G401.6 (cell line): ENCODE measurements around the gene SUDS3.
"Not testable (repeated sequence)": the region's sequence is repeated elsewhere in the genome, so short reads cannot be mapped to it uniquely, and the experiment has no call there.

Source experiments
- FAIRE-seq: peaks from 2 replicates; lab custom pipeline; 2012; peaks lifted over from hg19 to GRCh38; lab: Jason Lieb, UNC

Gene SUDS3

GRCh38 chr12:118398524-118398923 is 22.2 kb downstream of the SUDS3 start:
- FAIRE-seq = no peak

DNA sequence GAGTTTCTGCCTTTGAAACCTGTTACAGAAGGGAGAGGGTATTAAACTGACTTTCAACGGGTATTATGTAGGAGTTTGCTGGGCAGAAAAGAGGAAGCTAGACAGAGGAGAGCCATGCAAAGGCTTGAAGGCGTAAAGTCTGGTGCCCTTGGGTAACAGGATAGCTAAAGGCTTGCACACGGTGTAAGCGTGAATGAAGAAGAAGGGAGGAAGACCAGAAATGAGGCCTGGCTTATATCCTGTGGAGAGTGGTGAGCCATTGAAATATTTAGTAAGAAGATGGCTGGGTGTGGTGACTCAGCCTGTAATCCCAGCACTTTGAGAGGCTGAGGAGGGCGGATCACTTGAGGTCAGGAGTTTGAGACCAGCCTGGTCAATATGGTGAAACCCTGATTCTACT is 22.6 kb downstream of the SUDS3 start:
- FAIRE-seq = no peak

GRCh38 chr12:118402251-118402650 is 25.9 kb downstream of the SUDS3 start:
- no peak for FAIRE-seq

DNA sequence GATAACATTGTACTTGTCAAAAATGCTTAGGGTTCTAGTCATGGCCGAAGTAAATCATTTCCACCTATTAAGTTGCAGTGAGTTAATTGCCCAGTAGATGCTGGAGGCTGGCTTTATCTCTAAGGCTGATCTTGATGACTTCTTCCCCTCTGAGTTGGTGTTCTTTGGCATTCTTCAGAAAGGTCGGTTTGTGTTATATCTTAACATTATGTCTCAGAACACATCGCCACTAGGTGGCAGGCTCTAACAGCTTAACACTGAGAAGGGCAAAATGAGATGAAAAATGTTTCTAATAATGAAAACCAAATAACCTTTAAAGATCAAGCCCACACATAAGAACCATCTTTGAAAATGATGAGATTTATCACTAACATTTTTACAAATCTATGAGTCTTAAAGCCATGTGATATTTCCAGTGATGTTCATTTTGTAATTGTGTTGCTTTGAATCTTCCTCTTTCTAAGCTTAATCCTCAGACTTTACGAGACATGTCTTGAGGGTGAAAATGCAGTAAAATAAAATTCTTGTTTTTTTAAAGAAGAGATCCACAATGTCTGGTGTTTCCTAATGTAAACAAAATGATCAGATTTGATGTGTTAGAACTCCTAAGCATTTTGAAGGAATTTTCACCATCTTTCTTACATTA is 28.6 kb downstream of the SUDS3 start:
- peak; percentile 93 for FAIRE-seq

DNA sequence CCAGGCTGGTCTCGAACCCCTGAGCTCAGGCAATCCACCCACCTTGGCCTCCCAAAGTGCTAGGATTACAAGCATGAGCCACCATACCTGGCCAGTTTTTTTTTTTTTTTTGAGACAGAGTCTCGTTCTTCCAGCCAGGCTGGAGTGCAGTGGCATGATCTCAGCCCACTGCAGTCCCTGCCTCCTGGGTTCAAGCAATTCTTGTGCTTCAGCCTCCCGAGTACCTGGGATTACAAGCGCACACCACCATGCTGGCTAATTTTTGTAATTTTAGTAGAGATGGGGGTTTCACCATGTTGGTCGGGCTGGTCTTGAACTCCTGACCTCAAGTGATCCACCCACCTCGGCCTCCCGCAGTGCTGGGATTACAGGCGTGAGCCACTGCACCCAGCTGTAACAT is 31.9 kb downstream of the SUDS3 start:
- FAIRE-seq = not testable (repeated sequence)

DNA sequence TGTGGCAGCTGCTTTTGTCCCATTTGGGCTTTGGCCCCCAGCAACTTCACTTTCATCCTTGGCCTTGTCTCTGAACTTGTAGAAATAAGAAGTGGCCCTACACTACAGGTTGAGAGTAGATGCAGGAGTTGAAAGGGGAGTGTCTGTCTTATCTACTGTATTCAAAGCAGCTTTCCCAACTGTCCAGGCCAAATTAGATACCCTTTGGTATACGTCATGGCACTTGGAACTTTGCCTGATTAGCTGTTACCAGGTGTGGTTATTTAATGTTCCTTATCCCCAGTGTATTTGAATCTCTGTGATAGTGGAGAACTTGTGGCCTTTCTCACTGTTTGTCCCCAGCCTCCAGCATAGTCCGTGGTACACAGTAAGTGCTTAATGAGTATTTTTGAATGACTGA is 33.5 kb downstream of the SUDS3 start:
- no peak for FAIRE-seq

- no peak for FAIRE-seq
Observed at GRCh38 chr12:118417942-118418341, 41.6 kb downstream of the SUDS3 start.

DNA sequence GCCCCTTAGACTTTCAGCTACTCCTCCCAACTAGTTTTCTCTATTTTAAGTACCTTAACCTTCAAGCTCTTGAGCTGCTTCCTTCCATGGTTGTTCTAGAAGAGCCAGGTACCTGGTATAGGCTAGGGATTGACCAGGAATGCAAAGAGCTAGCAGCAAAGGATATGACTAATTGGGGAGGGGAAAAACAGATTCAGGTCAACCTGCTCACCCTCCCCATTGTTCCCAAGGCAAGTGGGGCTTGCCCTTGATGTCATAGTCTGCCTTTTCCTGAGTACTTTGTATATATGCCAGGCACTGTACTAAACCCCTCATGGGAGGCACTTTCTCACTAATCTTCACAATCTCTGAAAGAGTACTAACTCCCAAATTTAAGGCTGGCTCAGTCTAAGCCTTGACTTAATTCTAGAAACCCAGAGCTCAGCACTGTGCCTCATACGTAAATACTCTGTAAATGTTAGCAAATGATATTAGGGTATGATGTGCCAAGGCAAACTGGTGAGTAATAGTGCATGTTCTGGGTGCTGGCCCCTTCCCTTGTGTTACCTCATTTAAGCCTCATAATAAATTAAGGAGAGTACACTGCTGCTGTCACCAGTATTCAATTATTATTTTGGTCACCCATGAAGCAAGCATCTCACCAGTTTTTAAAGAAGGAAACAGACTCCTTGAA is 42.2 kb downstream of the SUDS3 start:
- no peak for FAIRE-seq

GRCh38 chr12:118420673-118421072 is 44.3 kb downstream of the SUDS3 start:
- no peak for FAIRE-seq

GRCh38 chr12:118424884-118425283 is 48.5 kb downstream of the SUDS3 start:
- no peak for FAIRE-seq

DNA sequence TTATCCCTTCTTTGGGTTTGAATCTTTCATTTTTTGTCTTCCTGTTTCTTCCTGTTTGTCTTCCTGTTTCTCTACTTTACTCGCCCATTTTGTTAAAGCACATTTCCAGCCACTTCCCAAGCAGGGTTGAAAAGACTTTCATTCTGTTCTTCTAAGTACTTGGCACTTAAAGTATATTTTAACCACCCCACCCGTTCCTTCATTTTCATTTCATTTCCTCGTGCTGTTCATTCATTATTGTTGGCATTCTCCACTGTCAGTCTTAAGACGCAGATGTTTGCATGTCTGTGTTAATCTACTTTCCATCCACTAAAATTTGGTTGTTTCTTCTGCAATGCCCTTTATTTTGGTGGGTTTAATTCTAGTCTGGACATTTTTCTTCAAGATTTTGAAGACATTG is 49.0 kb downstream of the SUDS3 start:
- FAIRE-seq = no peak

DNA sequence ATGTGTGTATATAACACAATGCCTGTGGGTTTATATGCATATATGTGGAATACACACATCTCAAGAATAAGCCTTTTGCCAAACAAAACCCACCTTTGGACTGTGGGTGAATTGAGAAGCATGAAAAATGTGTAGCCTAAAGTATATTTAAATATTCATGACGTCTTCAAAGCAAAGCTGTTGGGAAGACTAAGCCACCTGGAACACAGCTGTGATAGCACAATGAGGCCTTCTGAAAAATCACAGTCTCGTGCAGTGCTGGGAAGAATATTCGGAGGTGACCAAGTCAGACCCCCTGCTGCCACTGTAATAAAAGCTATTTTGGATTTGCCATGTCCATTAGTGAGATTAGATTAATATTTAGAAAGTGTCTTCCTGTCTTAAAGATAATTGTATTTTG is 51.5 kb downstream of the SUDS3 start:
- FAIRE-seq = no peak

- no peak for FAIRE-seq
Observed at GRCh38 chr12:118428643-118429042, 52.3 kb downstream of the SUDS3 start.

GRCh38 chr12:118429688-118430383 is 53.5 kb downstream of the SUDS3 start:
- no peak for FAIRE-seq

DNA sequence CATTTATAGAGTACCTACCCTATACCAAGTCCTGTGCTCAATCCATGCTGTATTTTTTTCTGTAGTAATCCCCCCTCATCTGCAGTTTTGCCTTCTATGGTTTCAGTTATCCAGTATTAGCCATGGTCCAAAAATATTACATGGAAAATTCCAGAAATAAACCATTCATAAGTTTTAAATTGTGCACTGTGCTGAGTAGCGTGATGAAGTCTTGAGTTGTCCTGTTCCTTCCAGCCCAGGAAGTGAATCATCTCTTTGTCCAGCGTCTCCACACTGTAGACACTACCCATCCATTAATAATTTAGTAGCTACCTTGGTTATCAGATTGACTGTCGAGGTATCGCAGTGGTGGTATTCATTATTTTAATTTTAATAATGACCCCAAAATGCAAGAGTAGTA is 54.2 kb downstream of the SUDS3 start:
- no peak for FAIRE-seq

DNA sequence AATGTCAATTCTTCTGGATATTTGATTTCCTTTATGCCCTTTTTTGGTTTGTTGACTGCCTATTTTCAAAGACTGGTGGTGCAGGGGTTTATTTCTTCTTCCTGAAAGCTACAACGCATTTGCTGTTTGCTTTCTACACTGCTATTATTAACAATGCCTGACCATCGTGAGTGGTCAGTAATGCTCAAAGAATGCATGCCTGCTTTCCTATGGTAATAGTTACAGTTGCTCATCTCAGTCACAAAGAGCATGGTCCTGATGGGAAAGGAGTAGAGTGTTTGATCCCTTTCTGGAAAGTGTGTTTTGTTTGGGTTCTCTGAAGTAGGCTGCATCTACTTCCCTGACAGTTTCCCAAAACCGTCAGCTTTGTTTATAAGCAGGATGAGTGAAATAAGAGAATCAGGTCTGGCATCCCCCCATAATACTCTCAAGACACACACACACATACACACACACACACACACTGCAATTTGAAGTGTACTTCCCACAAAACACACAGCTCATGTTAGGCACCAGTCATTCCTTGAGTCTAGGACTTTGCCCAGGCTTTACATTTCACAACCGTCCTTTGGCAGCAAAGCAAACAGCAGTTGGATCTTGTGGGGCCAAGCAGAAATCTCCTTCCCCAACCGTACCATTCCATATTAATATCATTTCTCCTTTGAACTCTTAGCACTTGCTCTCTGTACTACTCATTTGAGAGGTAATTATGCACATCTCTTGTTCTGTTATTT is 56.6 kb downstream of the SUDS3 start:
- FAIRE-seq = no peak

- no peak for FAIRE-seq
Observed at GRCh38 chr12:118436002-118436730, 59.8 kb downstream of the SUDS3 start.

- no peak for FAIRE-seq
Observed at GRCh38 chr12:118436986-118437385, 60.6 kb downstream of the SUDS3 start.

GRCh38 chr12:118439068-118439467 is 62.7 kb downstream of the SUDS3 start:
- FAIRE-seq = no peak

- FAIRE-seq = no peak
Observed at GRCh38 chr12:118446247-118446646, 69.9 kb downstream of the SUDS3 start.

DNA sequence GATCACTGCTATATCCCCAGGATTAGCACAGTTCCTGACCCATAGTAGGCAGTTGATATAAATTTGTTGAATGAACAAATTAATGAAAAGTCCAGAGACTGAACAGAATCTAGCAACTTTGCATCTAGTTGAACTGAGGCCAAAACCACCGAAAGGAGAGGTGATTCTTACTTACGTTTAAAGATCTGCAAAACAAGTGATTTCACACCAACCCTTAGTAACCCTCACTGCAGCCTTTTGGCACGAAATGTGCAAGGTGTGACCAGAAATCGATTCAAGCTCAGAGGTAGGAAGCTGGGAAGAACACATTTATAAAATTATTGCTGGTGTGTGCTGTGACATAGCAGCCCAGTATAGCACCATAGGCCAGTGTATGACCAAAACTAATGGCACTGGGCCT is 70.8 kb downstream of the SUDS3 start:
- no peak for FAIRE-seq

DNA sequence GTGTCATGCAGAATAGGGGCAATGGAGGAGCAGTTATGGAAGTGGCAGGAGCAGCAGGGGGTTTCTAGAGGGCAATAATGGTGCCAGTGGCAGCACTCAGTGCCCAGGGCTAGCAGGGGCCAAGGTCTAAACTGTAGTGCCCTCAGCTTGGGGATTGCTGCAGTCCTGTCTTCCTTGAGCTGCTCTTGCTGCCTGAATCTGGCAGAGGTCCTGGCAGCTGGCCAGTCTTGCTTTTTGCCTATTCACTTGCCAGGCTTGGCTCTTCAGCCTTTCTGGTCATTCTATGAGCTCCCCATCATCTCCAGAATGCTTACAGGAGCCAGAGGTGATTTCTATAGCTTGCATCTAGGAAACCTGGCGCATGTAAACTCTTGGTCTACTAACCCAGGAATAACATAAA is 72.0 kb downstream of the SUDS3 start:
- FAIRE-seq = no peak
